HepG2 (cell line): ENCODE data around the gene GK. TPM values are rescaled to one million over a fixed set of nuclear protein-coding genes. Genes with fewer than 3 reads are reported as not detected.

Source experiments
- ARID5B ChIP-seq: IDR thresholded peaks from 2 replicates; pipeline ENCODE4 v1.4.0; 2020; ENCODE audit warnings: mild to moderate bottlenecking, missing genetic modification reagents
- ATF4 ChIP-seq, 2 experiments: fragments of 450-650 bp in 1 of 2; sonication (generic) in 1 of 2; formaldehyde crosslinking; IDR thresholded peaks; 2 replicates each; pipeline versions ENCODE4 v1.5.0 to v1.8.0; 2020 to 2022; ENCODE audit warnings: mild to moderate bottlenecking in 1 of 2, missing genetic modification reagents in 1 of 2
- EEA1 ChIP-seq: sonication (generic); formaldehyde crosslinking; IDR thresholded peaks from 2 replicates; pipeline ENCODE4 v1.5.1; 2020; ENCODE audit warnings: mild to moderate bottlenecking, missing genetic modification reagents, borderline replicate concordance
- GATAD1 ChIP-seq: IDR thresholded peaks from 2 replicates; pipeline ENCODE4 v1.6.1; 2016; ENCODE audit warnings: missing genetic modification reagents, missing compliant biosample characterization
- GMEB2 ChIP-seq: IDR thresholded peaks from 2 replicates; pipeline ENCODE4 v1.6.1; 2016; ENCODE audit warnings: missing biosample characterization, missing genetic modification reagents, low read depth
- LRRFIP1 ChIP-seq: sonication (generic); formaldehyde crosslinking; conservative IDR thresholded peaks from 2 replicates; pipeline ENCODE4 v1.4.0; 2020; ENCODE audit warnings: missing genetic modification reagents
- MTF1 ChIP-seq: sonication (generic); formaldehyde crosslinking; IDR thresholded peaks from 2 replicates; pipeline ENCODE4 v1.5.0; 2020; ENCODE audit warnings: missing genetic modification reagents
- NCOR1 ChIP-seq: fragments of 200-600 bp; sonication (generic); IDR thresholded peaks from 2 replicates; pipeline ENCODE4 v1.7.0; 2017; ENCODE audit warnings: antibody characterized with exemption, low read length, borderline replicate concordance
- PBX3 ChIP-seq: sonication (generic); formaldehyde crosslinking; IDR thresholded peaks from 2 replicates; pipeline ENCODE4 v1.8.1; 2023; ENCODE audit warnings: missing genetic modification reagents, inconsistent platforms, borderline replicate concordance
- PHF5A ChIP-seq: IDR thresholded peaks from one replicate; pipeline ENCODE4 v1.6.1; 2018; ENCODE audit warnings: low read depth, missing genetic modification reagents; ENCODE audit not compliant: unreplicated experiment
- PITX1 ChIP-seq: sonication (generic); formaldehyde crosslinking; IDR thresholded peaks from 2 replicates; pipeline ENCODE4 v1.5.1; 2020; ENCODE audit warnings: mild to moderate bottlenecking, missing genetic modification reagents
- SETDB1 ChIP-seq: sonication (generic); formaldehyde crosslinking; IDR thresholded peaks from 2 replicates; pipeline ENCODE4 v1.5.1; 2020; ENCODE audit warnings: missing genetic modification reagents, mild to moderate bottlenecking, borderline replicate concordance
- ZBTB34 ChIP-seq: sonication (generic); formaldehyde crosslinking; IDR thresholded peaks from 2 replicates; pipeline ENCODE4 v1.8.0; 2022; ENCODE audit warnings: mild to moderate bottlenecking, missing genetic modification reagents
- ZNF10 ChIP-seq: sonication (generic); formaldehyde crosslinking; IDR thresholded peaks from 2 replicates; pipeline ENCODE4 v1.4.0; 2020; ENCODE audit warnings: mild to moderate bottlenecking, low read depth, missing genetic modification reagents, borderline replicate concordance
- ZNF367 ChIP-seq: sonication (generic); formaldehyde crosslinking; IDR thresholded peaks from 2 replicates; pipeline ENCODE4 v1.4.0; 2020; ENCODE audit warnings: missing genetic modification reagents, borderline replicate concordance
- ZNF501 ChIP-seq: sonication (generic); formaldehyde crosslinking; IDR thresholded peaks from 2 replicates; pipeline ENCODE4 v1.5.1; 2020; ENCODE audit warnings: mild to moderate bottlenecking, moderate library complexity, missing genetic modification reagents
- ZNF589 ChIP-seq: sonication (generic); formaldehyde crosslinking; conservative IDR thresholded peaks from 2 replicates; pipeline ENCODE4 v1.8.0; 2022; ENCODE audit warnings: mild to moderate bottlenecking, moderate library complexity, missing genetic modification reagents
- ZNF816 ChIP-seq: sonication (generic); formaldehyde crosslinking; IDR thresholded peaks from 2 replicates; pipeline ENCODE4 v1.8.0; 2022; ENCODE audit warnings: missing genetic modification reagents, mild to moderate bottlenecking, borderline replicate concordance
- polyA plus RNA-seq, 8 experiments: library from polyadenylated mRNA; depleted of rRNA in 3 of 8; stranded (reverse) in 7 of 8; unstranded in 1 of 8; fragments of >200 nt; fragmentation: Illumina TruSeq in 4 of 8; extraction: Trizol in 4 of 8; gene quantifications; 2 replicates each; pipeline versions ENCODE4 v1.2.1 to v1.2.3, GENCODE V29; 2011 to 2016; ENCODE audit warnings: low read depth in 4 of 8, missing spikeins in 1 of 8, mixed read lengths in 1 of 8; ENCODE audit not compliant: insufficient read depth in 1 of 8
- total RNA-seq, 5 experiments: library from RNA; depleted of rRNA; stranded (reverse); fragments of >200 nt; fragmentation: Illumina TruSeq; extraction: Trizol; gene quantifications; 2 replicates each; pipeline ENCODE4 v1.2.3, GENCODE V29; 2016; ENCODE audit warnings: low read depth in 1 of 5

Gene GK
- total and polyA plus RNA-seq, 2 of the 13 experiments (the other 11 are each of a cell fraction or from before 2014, with no cell fraction given), result 64.2 to 265 TPM

- TF ChIP-seq ARID5B (CRISPR knock-in tag) (peak; percentile 80; the same call in 1 of the 2 replicates), ZNF816 (CRISPR knock-in tag) (no peak), ATF4 (CRISPR knock-in tag; IDR thresholded peaks at IDR 0.05) (peak in 1 of 2 experiments; percentile 81; a peak in 2 of 4 replicates), SETDB1 (CRISPR knock-in tag) (no peak), ZNF367 (CRISPR knock-in tag) (no peak), GATAD1 (no peak), ZNF501 (CRISPR knock-in tag) (no peak), EEA1 (no peak), LRRFIP1 (no peak), NCOR1 (peak; percentile 70; the same call in 1 of the 2 replicates), PHF5A (CRISPR knock-in tag) (no peak), ZNF589 (CRISPR knock-in tag) (no peak), PBX3 (CRISPR knock-in tag) (no peak), ZBTB34 (CRISPR knock-in tag) (no peak), GMEB2 (CRISPR knock-in tag) (no peak), MTF1 (no peak), PITX1 (CRISPR knock-in tag) (no peak), ZNF10 (no peak)
Observed at GRCh38 chrX:30649859-30650258, 3.4 kb upstream of the GK start (continued).
